Cardiac muscle cell (in vitro differentiated cells and primary cell): ENCODE data around the gene ADGRA3. TPM values are rescaled to one million over a fixed set of nuclear protein-coding genes. Genes with fewer than 3 reads are reported as not detected.

Experiments
- DNase-seq, 2 donors: peaks; one replicate each; pipeline versions ENCODE4 v3.0.0 to v3.0.0-alpha.2; 2010 to 2017; ENCODE audit warnings: low read depth in 1 of 2, low spot score in 1 of 2
- H3K27ac ChIP-seq: fragments of 200-600 bp; sonication (generic); 2 replicates; pipeline ENCODE4 v1.5.1; 2016
- H3K27me3 ChIP-seq: fragments of 200-600 bp; sonication (generic); 2 replicates; pipeline ENCODE4 v1.6.0; 2016; ENCODE audit warnings: control low read depth
- H3K36me3 ChIP-seq: fragments of 200-600 bp; sonication (generic); 2 replicates; pipeline ENCODE4 v1.5.1; 2016; ENCODE audit warnings: control low read depth
- H3K4me1 ChIP-seq: fragments of 200-600 bp; sonication (generic); 2 replicates; pipeline ENCODE4 v1.8.1; 2017; ENCODE audit warnings: low read depth, mild to moderate bottlenecking, mixed run types
- H3K4me3 ChIP-seq: fragments of 200-600 bp; sonication (generic); 2 replicates; pipeline ENCODE4 v1.5.1; 2016; ENCODE audit warnings: mild to moderate bottlenecking
- H3K9me3 ChIP-seq: fragments of 200-600 bp; sonication (generic); 2 replicates; pipeline ENCODE4 v1.5.1; 2017; ENCODE audit warnings: low read depth, mild to moderate bottlenecking, control low read depth
- polyA plus RNA-seq: library from polyadenylated mRNA; unstranded; fragments of >200 nt; fragmentation: Nextera tagmentation; extraction: Ambion mirVana; gene quantifications from 2 replicates; pipeline ENCODE4 v1.2.1, GENCODE V29; 2016
- total RNA-seq: library from RNA; depleted of rRNA; stranded (reverse); fragments of >200 nt; gene quantifications from 2 replicates; pipeline ENCODE4 v1.2.3, GENCODE V29; 2016
- TF ChIP-seq, protein P1 (sequence below): IDR thresholded peaks from 2 replicates; pipeline ENCODE4 v1.5.1; 2012; ENCODE audit warnings: low read depth, mild to moderate bottlenecking, low read length

The ADGRA3 gene
- total and polyA plus RNA-seq, 2 experiments from 2014 or later, result 29.3 to 41.1 TPM

DNA sequence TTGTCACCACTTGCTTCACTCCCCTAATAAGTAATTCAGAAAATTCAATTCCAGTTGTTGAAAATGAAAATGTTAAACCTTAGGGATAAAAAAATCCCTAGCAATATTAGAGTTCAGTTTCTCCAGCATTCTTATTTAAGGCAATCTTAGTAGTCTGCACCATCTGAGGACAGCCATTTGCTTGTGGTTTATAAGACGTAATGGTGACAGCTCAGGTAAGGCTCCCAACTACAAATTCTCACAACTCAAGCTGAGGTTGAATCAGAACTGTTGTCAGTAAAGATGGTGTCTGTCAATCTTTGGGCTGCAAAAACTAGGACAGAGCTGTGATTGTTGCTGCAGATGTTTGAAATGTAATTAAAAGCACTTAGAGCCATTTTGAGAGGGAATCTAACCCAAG lies 16.3 kb upstream of the ADGRA3 start:
- H3K36me3 ChIP-seq, result no peaks in the 10 kb centered on the region
- no peaks in the 10 kb centered on the region for H3K27me3 ChIP-seq
- DNase-seq, result no peak
- no peak overlapping the region for H3K27ac ChIP-seq
- TF ChIP-seq, protein P1, sequence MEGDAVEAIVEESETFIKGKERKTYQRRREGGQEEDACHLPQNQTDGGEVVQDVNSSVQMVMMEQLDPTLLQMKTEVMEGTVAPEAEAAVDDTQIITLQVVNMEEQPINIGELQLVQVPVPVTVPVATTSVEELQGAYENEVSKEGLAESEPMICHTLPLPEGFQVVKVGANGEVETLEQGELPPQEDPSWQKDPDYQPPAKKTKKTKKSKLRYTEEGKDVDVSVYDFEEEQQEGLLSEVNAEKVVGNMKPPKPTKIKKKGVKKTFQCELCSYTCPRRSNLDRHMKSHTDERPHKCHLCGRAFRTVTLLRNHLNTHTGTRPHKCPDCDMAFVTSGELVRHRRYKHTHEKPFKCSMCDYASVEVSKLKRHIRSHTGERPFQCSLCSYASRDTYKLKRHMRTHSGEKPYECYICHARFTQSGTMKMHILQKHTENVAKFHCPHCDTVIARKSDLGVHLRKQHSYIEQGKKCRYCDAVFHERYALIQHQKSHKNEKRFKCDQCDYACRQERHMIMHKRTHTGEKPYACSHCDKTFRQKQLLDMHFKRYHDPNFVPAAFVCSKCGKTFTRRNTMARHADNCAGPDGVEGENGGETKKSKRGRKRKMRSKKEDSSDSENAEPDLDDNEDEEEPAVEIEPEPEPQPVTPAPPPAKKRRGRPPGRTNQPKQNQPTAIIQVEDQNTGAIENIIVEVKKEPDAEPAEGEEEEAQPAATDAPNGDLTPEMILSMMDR, result no peak
- no peaks in the 10 kb centered on the region for H3K9me3 ChIP-seq
- H3K4me1 ChIP-seq, result no peaks in the 10 kb centered on the region
- no peak overlapping the region for H3K4me3 ChIP-seq

- no peaks in the 10 kb centered on the region for H3K27me3 ChIP-seq
- H3K9me3 ChIP-seq, result no peaks in the 10 kb centered on the region
- H3K36me3 ChIP-seq, result no peaks in the 10 kb centered on the region
- no peak overlapping the region for H3K27ac ChIP-seq
- no peaks in the 10 kb centered on the region for H3K4me1 ChIP-seq
- no peak for DNase-seq
- no peak overlapping the region for H3K4me3 ChIP-seq
- TF ChIP-seq, protein P1, result no peak
Observed at GRCh38 chr4:22531311-22532019, 15.6 kb upstream of the ADGRA3 start.

DNA sequence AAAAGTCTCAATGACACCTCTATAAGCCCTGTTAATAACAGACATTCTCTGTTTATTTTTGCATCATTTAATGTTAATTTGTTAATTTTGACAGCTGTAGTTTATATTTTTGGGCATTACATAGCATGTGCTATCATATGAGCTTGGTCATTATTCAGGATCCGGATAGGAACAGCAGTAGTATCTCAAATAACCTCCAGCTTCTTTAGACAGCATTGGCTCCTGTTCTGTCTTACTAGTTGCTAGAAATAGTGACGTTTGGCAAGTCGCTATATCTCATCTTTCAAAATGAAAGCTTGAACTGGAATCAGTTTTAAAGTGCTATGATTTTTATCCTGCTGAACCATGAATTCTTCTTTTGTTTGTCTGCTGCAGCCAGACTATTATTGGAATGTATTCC lies 9.0 kb upstream of the ADGRA3 start:
- H3K4me3 ChIP-seq, result no peak overlapping the region
- no peaks in the 10 kb centered on the region for H3K27me3 ChIP-seq
- no peak for DNase-seq
- no peak overlapping the region for H3K27ac ChIP-seq
- TF ChIP-seq, protein P1, result no peak
- H3K9me3 ChIP-seq, result no peaks in the 10 kb centered on the region
- H3K36me3 ChIP-seq, result no peaks in the 10 kb centered on the region
- no peaks in the 10 kb centered on the region for H3K4me1 ChIP-seq

DNA sequence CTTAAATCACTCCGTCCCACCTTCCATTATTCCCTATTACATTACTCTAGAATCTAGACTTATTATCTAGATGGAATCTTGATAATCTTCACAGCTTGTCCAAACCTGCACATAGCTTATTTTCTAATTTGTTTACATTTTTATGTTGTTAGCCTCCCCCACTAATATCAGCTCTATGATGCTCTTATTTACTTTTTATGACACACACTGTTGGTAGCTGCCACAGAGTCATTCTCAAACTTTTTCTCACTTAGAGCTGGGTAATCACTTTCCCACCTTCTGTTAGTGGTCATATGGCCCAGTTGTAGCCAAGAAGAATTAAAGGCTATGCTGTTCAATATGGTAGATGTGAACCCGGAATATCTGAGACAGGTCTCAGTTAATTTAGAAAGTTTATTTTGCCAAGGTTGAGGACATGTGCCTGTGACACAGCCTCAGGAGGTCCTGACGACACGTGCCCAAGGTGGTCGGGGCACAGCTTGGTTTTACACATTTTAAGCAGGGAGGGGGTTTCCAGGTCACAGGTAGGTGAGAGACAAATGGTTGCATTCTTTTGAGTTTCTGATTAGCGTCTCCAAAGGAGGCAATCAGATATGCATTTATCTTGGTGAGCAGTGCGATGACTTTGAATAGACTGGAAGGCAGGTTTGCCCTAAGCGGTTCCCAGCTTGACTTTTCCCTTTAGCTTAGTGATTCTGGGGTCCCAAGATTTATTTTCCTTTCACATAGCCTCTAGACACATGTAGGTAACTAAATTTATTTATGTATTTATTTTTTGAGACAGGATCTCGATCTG lies 7.0 kb upstream of the ADGRA3 start:
- Histone ChIP-seq H3K27me3 (no peaks in the 10 kb centered on the region), H3K4me1 (no peaks in the 10 kb centered on the region), H3K4me3 (no peak overlapping the region), H3K27ac (no peak overlapping the region), H3K9me3 (no peaks in the 10 kb centered on the region), H3K36me3 (no peaks in the 10 kb centered on the region)
- TF ChIP-seq, protein P1, result no peak
- DNase-seq, result no peak

DNA sequence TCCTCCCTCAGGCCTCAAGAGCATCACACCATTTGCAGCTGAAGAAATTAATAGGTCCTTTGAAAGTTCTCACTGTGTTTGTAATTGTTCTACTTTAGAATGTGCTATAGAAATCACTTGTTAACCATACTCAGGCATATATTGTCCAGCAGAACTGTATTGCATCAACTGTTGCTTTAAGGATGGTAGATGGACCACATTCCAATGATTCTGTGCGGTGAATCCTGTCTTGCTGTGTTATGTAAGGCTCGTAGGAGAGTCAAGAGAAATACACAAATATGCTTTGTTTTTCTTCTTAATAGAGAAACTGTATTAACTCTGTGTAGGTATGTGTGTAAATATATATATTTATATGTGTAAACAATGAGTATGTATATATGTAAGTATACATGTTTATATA lies 6.3 kb upstream of the ADGRA3 start:
- Histone ChIP-seq H3K4me1 (no peaks in the 10 kb centered on the region), H3K9me3 (no peaks in the 10 kb centered on the region), H3K36me3 (no peaks in the 10 kb centered on the region), H3K27ac (no peak overlapping the region), H3K4me3 (no peak overlapping the region), H3K27me3 (no peaks in the 10 kb centered on the region)
- TF ChIP-seq, protein P1, result no peak
- no peak for DNase-seq
